HT1080 (cell line): ENCODE results near the gene ALB. TPM values are rescaled to one million over a fixed set of nuclear protein-coding genes. Genes with fewer than 3 reads are reported as not detected.
"Not testable (repeated sequence)": the region's sequence is repeated elsewhere in the genome, so short reads cannot be mapped to it uniquely, and the experiment has no call there.

ENCODE experiments used
- DNase-seq: peaks from one replicate; pipeline ENCODE4 v3.0.0-alpha.2; 2015; ENCODE audit warnings: low read depth
- polyA plus RNA-seq, 2 experiments: library from polyadenylated mRNA; depleted of rRNA; stranded (reverse); fragments of >200 nt; gene quantifications; 2 replicates each; pipeline ENCODE4 v1.2.3, GENCODE V29; 2015
- total RNA-seq: library from RNA; depleted of rRNA; stranded (reverse); fragments of >200 nt; shearing (Covaris generic); gene quantifications from 2 replicates; pipeline ENCODE4 v1.2.3, GENCODE V29; 2014; rRNA removed

The ALB gene
- 1.1 TPM in 1 of 2 replicates, not detected in the other for total RNA-seq
- not detected in 2 replicates for polyA plus RNA-seq (2015; cell fraction: cytosol; rRNA removed)
- polyA plus RNA-seq (2015; cell fraction: nucleus; rRNA removed) = not detected in 2 replicates

DNA sequence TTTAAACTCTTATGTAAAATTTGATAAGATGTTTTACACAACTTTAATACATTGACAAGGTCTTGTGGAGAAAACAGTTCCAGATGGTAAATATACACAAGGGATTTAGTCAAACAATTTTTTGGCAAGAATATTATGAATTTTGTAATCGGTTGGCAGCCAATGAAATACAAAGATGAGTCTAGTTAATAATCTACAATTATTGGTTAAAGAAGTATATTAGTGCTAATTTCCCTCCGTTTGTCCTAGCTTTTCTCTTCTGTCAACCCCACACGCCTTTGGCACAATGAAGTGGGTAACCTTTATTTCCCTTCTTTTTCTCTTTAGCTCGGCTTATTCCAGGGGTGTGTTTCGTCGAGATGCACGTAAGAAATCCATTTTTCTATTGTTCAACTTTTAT lies at the start of gene ALB:
Gene ALB, plus strand, starts transcription at position 246 of the 400 bp plus-strand sequence. Its CDS starts 41 bp downstream, at position 287.
- no peak for DNase-seq

DNA sequence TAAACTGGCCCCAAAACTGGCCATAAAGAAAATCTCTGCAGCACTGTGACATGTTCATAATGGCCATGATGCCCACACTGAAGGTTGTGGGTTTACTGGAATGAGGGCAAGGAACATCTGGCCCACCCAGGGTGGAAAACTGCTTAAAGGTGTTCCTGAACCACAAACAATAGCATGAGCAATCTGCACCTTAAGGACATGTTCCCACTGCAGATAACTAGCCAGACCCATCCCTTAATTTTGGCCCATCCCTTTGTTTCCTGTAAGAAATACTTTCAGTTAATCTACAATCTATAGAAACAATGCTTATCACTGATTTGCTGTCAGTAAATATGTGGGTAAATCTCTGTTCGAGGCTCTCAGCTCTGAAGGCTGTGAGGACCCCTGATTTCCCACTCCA lies 46.9 kb upstream of the ALB start:
- not testable (repeated sequence) for DNase-seq

DNA sequence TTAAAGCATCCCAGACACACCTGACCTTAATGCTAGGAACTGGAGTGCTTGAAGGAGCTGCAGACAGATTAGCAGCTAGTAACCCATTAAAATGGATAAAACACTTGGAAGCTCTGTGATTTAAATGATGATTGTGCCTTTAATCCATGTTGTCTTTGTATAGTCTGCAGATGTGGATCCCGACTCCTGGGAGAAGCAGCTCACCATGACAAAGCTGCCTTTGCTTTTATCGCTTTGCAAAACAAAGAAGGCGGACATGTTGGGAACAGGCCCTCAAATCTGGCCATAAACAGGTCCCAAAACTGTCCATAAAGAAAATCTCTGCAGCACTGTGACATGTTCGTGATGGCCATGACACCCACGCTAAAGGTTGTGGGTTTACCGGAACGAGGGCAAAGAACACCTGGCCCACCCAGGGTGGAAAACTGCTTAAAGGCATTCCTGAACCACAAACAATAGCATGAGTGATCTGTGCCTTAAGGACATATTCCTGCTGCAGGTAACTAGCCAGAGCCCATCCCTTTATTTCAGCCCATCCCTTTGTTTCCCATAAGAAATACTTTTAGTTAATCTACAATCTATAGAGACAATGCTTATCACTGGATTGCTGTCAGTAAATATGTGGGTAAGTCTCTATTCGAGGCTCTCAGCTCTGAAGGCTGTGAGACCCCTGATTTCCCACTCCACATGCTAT lies 34.4 kb upstream of the ALB start:
- not testable (repeated sequence) for DNase-seq

- no peak for DNase-seq
Observed at GRCh38 chr4:73375328-73375741, 28.8 kb upstream of the ALB start.

GRCh38 chr4:73376251-73376650 lies 27.8 kb upstream of the ALB start:
- DNase-seq = no peak

- no peak for DNase-seq
Observed at GRCh38 chr4:73376976-73377375, 27.1 kb upstream of the ALB start.

DNA sequence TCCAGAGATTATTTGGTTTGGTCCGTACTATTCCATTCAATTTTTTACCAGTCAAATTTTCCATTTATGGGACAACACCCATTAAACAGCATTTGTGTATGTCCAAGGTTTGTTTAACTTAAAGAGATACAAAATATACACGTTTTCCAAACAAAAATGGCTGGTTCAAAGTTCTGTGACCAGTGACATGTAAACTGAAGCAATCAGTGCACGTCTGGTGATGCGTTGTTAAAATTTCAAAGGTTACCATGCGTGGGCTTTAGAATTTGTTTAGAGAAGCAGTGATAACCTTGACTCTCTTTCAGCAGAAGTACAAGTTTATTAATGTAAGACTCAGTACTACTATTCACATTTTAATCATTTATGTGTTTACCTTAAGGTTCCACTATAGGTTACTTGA lies 25.2 kb upstream of the ALB start:
- no peak for DNase-seq

- no peak for DNase-seq
Observed at GRCh38 chr4:73379946-73380345, 24.1 kb upstream of the ALB start.

DNA sequence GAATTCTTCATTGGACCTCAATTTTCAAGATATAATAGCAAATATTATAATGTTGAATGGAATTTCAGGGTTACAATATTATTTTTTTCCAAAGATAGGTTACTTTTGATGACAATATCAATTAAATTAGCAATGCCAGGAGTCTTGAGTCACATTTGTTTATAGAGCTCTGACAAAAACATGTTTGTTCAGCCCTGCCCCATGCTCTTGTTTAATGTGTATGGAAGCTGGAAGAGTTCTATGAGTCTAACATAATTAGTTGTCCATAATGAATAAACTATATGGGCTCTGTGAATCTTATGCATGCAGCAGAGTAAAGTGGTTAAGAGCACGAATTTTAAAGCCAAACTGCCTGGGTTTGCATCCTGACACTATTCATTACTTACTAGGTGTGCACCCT lies 22.9 kb upstream of the ALB start:
- no peak for DNase-seq

DNA sequence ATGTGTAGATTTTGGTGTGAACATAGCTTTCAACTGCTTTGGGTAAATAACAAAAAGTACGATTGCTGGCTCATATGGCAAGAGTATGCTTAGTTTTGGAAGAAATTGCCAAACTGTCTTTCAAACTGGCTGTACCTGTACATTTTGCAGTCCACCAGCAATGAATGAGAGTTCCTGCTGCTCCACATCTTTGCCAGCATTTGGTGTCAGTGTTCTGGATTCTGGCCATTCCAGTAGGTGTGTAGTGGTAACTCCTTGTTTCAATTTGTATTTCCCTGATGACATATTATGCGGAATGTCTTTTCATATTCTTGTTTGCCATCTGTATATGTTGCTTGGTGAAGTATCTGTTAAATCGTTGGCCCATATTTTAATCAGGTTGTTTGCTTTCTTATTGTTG lies 20.6 kb upstream of the ALB start:
- DNase-seq = no peak

DNA sequence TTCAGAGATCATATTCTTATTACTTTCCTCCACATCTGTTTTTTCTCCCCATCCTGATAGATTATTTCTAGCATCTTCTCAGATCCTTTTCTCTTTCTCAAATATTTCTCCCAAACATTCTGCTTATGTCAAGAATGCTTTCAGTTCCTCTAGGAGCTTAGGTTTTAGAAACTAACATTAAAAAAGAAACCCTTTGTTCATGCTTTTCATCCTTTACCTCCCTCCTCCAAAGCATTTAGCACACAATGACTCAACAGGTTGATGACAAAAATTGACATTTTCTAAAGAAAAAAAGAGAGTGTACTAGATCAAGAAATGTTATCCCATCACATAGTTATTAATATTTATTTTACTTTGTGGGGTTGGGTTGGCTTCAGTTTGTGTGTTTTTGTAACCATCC lies 16.5 kb upstream of the ALB start:
- no peak for DNase-seq

DNA sequence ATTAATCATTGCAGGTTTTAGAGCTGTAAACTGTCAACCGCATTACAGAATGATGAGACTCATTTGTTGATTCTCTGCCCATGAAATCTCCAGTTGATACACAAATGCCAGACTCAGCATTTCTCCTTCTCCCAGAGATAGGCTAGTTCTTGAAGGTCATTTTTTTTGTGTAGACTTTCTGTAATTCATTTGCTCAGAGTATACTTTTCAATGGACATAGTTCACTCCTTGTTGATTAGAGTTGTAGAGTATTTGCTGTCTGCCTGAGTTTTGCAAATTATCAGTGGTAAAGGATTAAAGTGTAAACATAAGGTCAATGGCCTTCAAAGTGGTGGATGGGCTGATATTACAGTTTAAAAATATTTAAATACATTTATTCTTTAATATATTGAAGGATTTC lies 15.2 kb upstream of the ALB start:
- DNase-seq = no peak

- not testable (repeated sequence) for DNase-seq
Observed at GRCh38 chr4:73389663-73390062, 14.4 kb upstream of the ALB start.

DNA sequence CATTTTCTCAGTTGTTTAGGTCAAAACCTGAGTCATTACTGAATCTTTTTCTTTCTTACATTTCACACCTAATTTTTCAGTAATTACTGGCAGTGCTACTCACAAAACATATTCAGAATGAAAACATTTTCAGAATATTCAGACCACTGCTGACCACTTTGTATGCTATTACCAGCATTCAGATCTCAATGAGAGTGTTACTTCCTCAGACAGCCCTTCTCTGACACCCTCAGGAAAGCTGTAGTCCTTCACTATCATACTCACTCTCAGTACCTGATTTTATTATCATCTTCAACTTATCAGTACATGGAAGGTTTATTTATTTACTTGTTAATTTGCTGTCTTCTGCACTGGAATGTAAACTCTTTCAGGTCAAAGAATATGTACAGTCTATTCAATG lies 12.3 kb upstream of the ALB start:
- no peak for DNase-seq

GRCh38 chr4:73392936-73393335 lies 11.2 kb upstream of the ALB start:
- no peak for DNase-seq

DNA sequence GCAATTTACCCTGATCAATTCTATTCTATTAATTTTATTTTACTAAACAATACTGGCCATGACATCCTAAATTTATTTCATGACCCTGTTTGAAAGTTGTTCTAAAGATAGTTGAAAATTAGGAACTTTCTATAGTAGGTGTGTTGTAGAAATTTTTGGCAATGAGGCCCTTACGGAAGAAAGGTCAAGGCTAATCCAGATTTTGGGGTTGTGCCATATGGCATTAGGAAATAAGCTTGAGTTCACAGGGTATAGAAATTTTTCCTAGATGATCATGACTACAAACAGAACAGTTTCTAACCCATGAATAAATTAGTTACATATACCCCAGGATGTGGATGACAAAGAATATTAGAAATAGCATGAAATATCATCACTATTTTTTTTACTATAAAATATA lies 7.8 kb upstream of the ALB start:
- DNase-seq = no peak

DNA sequence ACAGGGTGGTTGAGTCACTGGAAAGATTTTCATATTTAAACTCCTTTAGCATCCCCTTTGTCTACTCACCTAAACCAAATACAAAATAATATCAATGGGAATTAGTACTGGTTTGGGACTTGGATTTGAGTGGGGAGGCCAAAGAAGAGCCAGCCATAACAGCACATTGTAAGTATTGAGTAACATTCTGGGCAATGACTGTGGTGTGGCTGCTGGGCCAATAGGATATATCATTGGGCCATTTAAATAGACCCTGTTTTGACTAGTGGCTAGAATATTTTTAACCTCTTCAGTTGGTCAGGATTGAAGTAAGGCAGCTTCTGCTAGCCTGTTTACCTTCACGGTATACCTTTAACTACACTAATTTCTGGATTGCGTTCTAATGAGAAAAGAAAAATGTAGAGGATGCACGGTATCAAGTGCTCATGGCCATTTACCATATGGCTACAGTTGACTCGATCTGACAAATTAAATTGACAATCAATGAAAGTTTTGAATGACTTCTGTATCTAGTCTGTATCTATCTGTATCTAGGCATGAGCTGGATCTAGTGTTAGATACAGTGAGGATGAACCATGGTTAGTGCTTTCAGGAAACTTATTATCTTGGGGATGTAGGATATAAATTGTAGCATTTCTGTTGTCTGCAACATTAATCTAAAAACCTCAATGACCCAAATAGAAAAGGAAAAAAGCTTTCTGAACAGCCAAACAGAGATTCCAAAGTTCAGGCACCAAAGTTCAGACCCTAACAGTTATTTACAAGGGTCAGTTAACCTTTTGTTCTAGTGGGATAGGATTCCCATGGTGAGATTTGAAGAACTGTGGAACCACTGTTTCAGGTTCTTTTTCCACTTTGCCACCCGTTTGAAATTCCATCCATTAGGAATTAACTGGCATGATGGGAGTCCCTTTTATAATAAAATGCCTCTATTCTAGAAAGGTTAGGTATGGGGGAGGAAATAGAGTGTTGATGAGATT lies 6.8 kb upstream of the ALB start:
- no peak for DNase-seq

- DNase-seq = no peak
Observed at GRCh38 chr4:73401412-73401811, 2.7 kb upstream of the ALB start.

DNA sequence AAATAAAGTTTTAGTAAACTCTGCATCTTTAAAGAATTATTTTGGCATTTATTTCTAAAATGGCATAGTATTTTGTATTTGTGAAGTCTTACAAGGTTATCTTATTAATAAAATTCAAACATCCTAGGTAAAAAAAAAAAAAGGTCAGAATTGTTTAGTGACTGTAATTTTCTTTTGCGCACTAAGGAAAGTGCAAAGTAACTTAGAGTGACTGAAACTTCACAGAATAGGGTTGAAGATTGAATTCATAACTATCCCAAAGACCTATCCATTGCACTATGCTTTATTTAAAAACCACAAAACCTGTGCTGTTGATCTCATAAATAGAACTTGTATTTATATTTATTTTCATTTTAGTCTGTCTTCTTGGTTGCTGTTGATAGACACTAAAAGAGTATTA lies 370 bp downstream of the ALB start:
- DNase-seq = no peak

GRCh38 chr4:73405138-73405537 lies 1.1 kb downstream of the ALB start:
- no peak for DNase-seq

- no peak for DNase-seq
Observed at GRCh38 chr4:73406548-73406875, 2.4 kb downstream of the ALB start.

GRCh38 chr4:73407227-73407673 lies 3.2 kb downstream of the ALB start:
- DNase-seq = no peak
